Measurements from ENCODE around the gene PRKCH.

PRKCH gene

GRCh38 chr14:61468063-61468825, 146.9 kb downstream of the PRKCH start:
- in situ Hi-C loops (cut with MboI; ENCODE audit: low sequenced_read_pairs): no loop called here

- in situ Hi-C loops (cut with MboI; ENCODE audit: low sequenced_read_pairs): no loop called here
Observed at GRCh38 chr14:61469781-61470180, 148.4 kb downstream of the PRKCH start.

GRCh38 chr14:61470261-61470960, 149.0 kb downstream of the PRKCH start:
- in situ Hi-C loops (cut with MboI; ENCODE audit: low sequenced_read_pairs): no loop called here

DNA sequence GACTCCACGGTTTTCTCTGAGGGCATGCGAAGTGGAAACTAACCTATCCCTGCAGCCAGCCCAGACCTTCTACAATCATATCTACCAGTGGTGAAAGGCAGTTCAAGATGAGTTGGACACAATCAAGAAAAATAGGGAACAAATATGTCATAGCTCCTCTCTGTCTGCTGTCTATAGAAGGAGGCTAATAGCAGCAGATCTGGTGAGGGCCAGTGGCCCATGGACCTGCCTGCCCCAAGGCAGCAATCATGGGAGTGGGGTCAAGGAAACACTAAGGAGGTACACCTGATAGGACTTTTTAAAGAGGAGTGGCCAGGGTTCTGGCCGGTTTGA, 149.5 kb downstream of the PRKCH start:
- in situ Hi-C loops (cut with MboI; ENCODE audit: low sequenced_read_pairs): no loop called here

DNA sequence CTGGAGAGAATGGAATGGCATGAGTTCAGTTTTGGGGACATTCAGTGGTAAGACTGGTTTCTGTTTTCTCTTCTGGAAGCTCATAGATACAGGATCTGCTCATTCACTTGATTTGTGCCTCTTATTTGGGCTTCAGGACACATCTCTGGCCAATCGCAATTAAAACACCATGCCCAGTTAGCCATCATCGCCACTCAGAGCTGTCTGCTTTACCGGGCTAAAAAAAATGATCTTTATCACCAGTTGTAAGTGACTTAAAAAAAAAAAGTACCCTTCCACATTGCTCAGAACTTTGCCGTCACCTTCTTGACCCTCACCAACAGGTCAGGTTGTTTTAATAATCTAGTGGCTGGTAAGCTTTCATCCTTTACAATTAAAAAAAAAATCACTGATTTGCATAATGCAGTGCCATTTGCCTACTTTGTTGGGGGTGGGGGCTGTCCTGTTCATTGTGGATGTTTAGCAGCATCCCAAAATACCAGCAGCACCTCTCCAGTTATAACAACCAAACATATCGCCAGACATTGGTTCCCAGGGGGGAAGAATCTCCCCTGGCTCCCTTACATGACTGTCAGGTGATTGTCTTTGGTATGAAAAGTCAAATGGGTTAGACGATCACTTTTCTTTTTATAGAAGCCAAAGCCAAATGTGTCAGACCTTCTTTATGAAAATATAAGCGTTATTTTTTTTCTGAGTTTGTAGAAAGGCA, 150.1 kb downstream of the PRKCH start:
- in situ Hi-C loops (cut with MboI; ENCODE audit: low sequenced_read_pairs): no loop called here

DNA sequence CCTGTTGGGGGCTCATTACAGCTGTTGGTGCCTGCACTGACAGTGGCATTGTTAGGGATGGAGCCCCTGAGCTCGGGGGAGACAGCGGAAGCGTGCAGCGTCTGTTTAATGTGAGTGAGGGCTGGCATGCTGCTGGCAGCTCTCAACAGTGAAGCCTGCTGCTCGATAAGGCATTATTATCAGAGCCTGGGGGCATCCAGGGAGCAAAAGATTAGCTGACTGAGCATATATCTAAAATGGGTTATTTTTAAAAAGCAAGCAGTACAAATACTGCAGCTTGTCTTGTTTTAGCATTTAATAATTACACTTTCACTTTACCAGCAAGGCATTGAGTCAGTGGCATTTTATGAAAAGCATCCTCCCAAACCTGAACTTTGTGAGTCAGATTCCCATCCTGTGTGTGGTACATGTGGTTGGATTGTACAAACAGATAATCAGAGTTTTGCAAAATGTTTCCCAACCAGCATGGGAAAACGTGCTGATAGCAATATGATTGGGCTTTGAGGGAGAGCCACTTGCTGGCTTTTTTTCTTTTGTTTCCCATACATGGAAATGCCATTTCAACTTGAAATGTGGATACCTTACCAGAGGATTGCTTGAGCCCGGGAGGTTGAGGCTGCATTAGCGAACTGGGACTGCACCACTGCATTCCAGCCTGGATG, 150.8 kb downstream of the PRKCH start:
- in situ Hi-C loops (cut with MboI; ENCODE audit: low sequenced_read_pairs): no loop called here

DNA sequence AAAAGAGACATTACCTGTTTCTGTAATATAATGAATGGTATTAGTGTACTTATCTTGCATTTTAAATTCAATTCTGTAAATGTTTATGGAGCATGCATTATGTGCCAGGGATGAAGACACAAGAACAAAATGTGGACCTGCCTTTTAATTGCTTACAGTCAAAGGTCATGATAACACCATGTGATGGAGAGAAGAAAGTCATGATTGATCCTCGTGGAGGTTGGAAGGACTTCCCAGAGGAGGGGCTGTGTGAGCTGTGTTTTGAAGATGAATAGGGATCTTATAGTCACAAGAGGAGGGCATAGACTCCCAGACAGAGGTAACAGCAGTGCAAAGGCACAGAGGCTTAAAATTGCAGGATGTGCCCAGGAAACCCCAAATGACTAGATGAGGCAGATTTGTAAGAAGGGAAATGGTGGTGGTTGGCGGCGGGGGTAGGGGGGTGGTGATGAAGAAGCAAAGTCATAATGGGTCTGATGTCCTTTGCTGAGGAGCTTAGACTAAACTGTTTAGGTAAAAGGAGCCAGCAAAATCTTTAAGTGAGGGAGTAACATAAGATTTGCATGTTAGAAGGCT, 151.5 kb downstream of the PRKCH start:
- in situ Hi-C loops (cut with MboI; ENCODE audit: low sequenced_read_pairs): no loop called here

- in situ Hi-C loops (cut with MboI; ENCODE audit: low sequenced_read_pairs): no loop called here
Observed at GRCh38 chr14:61474015-61474414, 152.6 kb downstream of the PRKCH start.

- in situ Hi-C loops (cut with MboI; ENCODE audit: low sequenced_read_pairs): no loop called here
Observed at GRCh38 chr14:61474701-61475100, 153.3 kb downstream of the PRKCH start.

DNA sequence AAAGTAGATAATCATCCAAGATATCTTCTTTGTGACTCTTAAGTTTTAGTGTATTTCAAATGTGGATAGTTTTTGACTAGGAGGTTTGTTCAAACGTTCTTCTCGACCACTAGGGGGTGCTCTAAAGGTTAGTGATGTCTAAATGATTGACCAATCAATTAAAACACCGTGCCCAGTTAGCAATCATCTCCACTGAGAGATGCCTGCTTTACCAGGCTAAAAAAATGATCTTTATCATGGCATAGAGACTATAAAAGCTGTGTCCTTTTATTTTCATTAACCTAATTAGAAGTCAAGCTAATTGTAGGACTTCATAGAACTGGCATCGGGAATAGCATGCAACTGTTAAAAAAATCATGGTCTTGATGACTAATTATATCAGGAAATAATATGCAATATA, 153.9 kb downstream of the PRKCH start:
- in situ Hi-C loops (cut with MboI; ENCODE audit: low sequenced_read_pairs): no loop called here

DNA sequence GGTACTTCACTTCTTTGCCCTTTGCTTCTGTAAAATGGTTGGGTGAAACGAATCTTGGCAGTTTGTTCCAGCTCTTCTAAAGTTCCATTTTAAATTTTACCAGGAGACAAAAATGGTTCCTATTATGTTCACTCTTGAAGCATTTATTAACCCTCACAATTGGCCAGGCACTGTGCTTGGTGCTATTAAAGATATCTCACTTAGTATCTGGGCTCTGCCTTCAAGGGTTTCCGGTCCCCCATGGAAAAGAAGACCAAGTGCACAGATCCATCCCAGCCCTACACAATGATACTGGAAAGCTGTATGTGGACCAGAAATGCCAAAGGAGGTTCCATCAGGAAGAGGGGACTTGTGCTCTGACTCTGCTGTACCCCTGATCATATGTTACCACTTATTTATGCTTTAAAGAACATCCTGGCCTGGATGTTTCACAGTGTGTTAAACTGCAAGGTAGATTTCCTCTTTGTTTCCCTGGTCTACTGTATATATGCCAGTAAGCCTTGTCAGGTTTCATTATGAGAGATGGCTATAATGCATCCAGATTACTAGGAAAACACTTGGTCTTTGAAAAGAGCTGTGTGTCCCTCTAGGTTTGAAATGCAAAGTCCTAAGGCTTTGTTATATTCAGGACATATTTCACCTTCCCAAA, 154.8 kb downstream of the PRKCH start:
- in situ Hi-C loops (cut with MboI; ENCODE audit: low sequenced_read_pairs): no loop called here

- in situ Hi-C loops (cut with MboI; ENCODE audit: low sequenced_read_pairs): no loop called here
Observed at GRCh38 chr14:61476754-61477410, 155.5 kb downstream of the PRKCH start.

- in situ Hi-C loops (cut with MboI; ENCODE audit: low sequenced_read_pairs): no loop called here
Observed at GRCh38 chr14:61477712-61478462, 156.5 kb downstream of the PRKCH start.

DNA sequence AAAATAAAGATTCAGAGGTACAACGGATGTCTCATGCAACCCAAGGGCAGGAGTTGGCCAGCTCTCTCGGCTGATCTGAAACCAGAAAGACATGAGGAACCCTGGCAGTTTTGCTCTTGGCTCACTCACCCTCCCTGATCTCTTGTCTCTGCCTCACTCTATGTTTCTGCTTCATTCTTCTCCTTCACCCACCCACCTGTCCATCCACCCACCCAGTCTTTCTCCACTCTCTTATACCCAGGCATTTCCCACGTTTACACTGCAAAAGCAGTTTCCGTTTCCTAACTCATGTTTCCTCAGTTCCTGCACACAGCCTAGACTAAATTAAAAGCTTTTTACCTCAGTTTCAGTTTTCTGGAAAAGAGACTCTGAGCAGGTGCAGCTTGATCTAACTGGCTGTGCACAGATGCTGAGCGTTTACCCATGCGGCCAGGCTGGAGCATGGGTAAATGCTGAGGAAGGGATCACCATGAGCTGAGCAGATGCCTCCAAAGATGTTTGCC, 157.6 kb downstream of the PRKCH start:
- in situ Hi-C loops (cut with MboI; ENCODE audit: low sequenced_read_pairs): no loop called here

- in situ Hi-C loops (cut with MboI; ENCODE audit: low sequenced_read_pairs): no loop called here
Observed at GRCh38 chr14:61479746-61480502, 158.5 kb downstream of the PRKCH start.

GRCh38 chr14:61480704-61481285, 159.4 kb downstream of the PRKCH start:
- in situ Hi-C loops (cut with MboI; ENCODE audit: low sequenced_read_pairs): no loop called here

GRCh38 chr14:61481701-61482100, 160.3 kb downstream of the PRKCH start:
- in situ Hi-C loops (cut with MboI; ENCODE audit: low sequenced_read_pairs): no loop called here
